ENCODE results near the gene RRAGA. TPM values are rescaled to one million over a fixed set of nuclear protein-coding genes. Genes with fewer than 3 reads are reported as not detected.

RRAGA gene
- total and polyA plus RNA-seq, 2 of the 8 experiments (the other 6 are each of a cell fraction or from before 2014, with no cell fraction given) = 45.6 to 46.5 TPM

- TF ChIP-seq CHD7 (IDR thresholded peaks at IDR 0.05; ENCODE audit: insufficient replicate concordance, low read length) (no peak), CREB1 (IDR thresholded peaks at IDR 0.05) (peak; percentile 33; the same call in 1 of the 2 replicates), NRF1 (IDR thresholded peaks at IDR 0.05; ENCODE audit: low read depth, low read length) (0 out of 2 replicates have a peak, but pooled peaks have one; percentile 2), POLR2A (IDR thresholded peaks at IDR 0.05; ENCODE audit: control extremely low read depth in 1 of 2, low read depth in 2 of 2, low read length in 2 of 2) (peak; percentile 96 to 98), SAP30 (IDR thresholded peaks at IDR 0.05; ENCODE audit: insufficient read depth, insufficient replicate concordance, low read length) (peak; percentile 80), EGR1 (IDR thresholded peaks at IDR 0.05; ENCODE audit: borderline replicate concordance, low read depth, low read length) (no peak), ASH2L (IDR thresholded peaks at IDR 0.05; ENCODE audit: low read length) (peak; percentile 88), MAX (IDR thresholded peaks at IDR 0.05) (peak; percentile 80)
- TF ChIP-seq, protein P1, sequence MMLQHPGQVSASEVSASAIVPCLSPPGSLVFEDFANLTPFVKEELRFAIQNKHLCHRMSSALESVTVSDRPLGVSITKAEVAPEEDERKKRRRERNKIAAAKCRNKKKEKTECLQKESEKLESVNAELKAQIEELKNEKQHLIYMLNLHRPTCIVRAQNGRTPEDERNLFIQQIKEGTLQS (IDR thresholded peaks at IDR 0.05; ENCODE audit: insufficient read depth, low read depth, low read length) = no peak
Measured at GRCh38 chr9:19048966-19049916, at the start of gene RRAGA (continued).

All from H1 (cell line).